ENCODE data around the gene CTXN2.

CTXN2 gene

DNA sequence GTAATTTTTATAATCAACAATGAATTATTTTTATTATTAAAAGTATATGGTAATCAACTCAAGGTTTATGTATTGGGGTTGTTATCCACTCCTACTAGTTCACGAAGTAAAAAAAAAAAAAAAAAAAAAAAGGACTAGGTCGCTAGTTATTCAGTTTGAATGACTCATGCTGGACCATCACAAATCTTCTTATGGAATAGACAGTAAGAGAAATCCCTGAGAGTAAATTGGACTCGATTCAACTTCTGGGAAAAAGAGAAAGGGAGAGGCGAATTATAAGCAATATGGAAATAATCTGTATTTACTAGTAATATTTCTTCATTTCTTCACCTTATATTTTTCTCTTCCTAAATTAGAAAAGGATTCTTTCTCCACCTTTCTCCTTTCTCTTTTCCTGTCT is 15.4 kb upstream of the CTXN2 start:
- Histone ChIP-seq H3K9me3 (ENCODE audit: control insufficient read depth in 2 of 2, low read length in 2 of 2) (no peaks in the 10 kb centered on the region), H3K27ac (ENCODE audit: low read depth in 2 of 2, low read length in 2 of 2) (no peak overlapping the region), H3K36me3 (ENCODE audit: control insufficient read depth in 2 of 2, insufficient read depth in 2 of 2, low read length in 2 of 2) (no peaks in the 10 kb centered on the region), H3K4me3 (ENCODE audit: low read length in 2 of 2) (no peak overlapping the region), H3K27me3 (ENCODE audit: control insufficient read depth in 2 of 2, insufficient read depth in 2 of 2, low read length in 2 of 2) (no peaks in the 10 kb centered on the region), H3K9ac (ENCODE audit: low read depth in 1 of 2, low read length in 2 of 2) (no peak overlapping the region), H3K4me1 (ENCODE audit: control insufficient read depth in 2 of 2, insufficient read depth in 2 of 2, low read length in 2 of 2) (no peaks in the 10 kb centered on the region)

DNA sequence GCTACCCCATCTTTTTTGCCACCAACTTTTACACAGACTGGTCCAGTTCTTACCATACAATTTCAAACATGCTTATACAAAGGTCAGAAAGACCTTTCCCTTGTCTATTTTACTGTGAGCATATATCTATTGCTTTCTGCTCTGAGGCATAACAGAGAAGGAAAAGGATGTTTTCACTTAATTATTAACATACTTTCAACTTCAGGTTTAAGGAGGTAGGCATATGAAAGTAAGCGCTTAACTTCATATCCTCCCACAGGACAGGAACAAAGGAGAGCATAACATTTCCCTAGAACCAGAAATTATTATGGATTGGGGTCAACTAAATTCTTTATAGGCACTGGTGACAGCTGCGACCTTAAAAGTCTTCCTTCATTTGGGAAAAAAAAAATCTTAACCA is 14.5 kb upstream of the CTXN2 start:
- H3K36me3 ChIP-seq (ENCODE audit: control insufficient read depth in 2 of 2, insufficient read depth in 2 of 2, low read length in 2 of 2): no peaks in the 10 kb centered on the region
- no peaks in the 10 kb centered on the region for H3K27me3 ChIP-seq (ENCODE audit: control insufficient read depth in 2 of 2, insufficient read depth in 2 of 2, low read length in 2 of 2)
- peak overlapping the region in 1 of 2 donors; percentile 65 for H3K9ac ChIP-seq (ENCODE audit: low read depth in 1 of 2, low read length in 2 of 2)
- no peaks in the 10 kb centered on the region for H3K9me3 ChIP-seq (ENCODE audit: control insufficient read depth in 2 of 2, low read length in 2 of 2)
- H3K4me1 ChIP-seq (ENCODE audit: control insufficient read depth in 2 of 2, insufficient read depth in 2 of 2, low read length in 2 of 2): no peaks in the 10 kb centered on the region
- no peak overlapping the region for H3K27ac ChIP-seq (ENCODE audit: low read depth in 2 of 2, low read length in 2 of 2)
- H3K4me3 ChIP-seq (ENCODE audit: low read length in 2 of 2): peak overlapping the region in 1 of 2 donors; percentile 70

DNA sequence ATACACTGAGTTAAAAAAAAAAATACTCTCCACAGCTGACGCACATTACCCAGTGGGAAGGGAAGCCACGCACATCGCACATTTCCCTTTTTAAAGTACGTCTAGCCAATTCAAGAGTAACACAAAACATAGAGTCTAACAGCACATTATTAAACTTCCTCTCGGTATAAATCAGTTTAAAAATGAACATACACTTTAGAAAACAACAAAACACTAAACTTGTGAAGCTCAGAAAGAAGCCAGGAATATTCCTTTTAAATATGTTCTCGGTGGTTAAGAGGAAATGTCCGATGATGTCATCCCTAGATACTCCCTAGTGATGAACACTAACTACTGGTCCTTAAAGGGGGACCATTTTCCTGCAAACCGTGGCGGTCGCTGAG is 14.1 kb upstream of the CTXN2 start:
- Histone ChIP-seq H3K9ac (ENCODE audit: low read depth in 1 of 2, low read length in 2 of 2) (peak overlapping the region in 1 of 2 donors; percentile 65), H3K36me3 (ENCODE audit: control insufficient read depth in 2 of 2, insufficient read depth in 2 of 2, low read length in 2 of 2) (no peaks in the 10 kb centered on the region), H3K9me3 (ENCODE audit: control insufficient read depth in 2 of 2, low read length in 2 of 2) (no peaks in the 10 kb centered on the region), H3K4me3 (ENCODE audit: low read length in 2 of 2) (peak overlapping the region; percentile 68 to 70), H3K27ac (ENCODE audit: low read depth in 2 of 2, low read length in 2 of 2) (peak overlapping the region; percentile 45 to 55), H3K4me1 (ENCODE audit: control insufficient read depth in 2 of 2, insufficient read depth in 2 of 2, low read length in 2 of 2) (no peaks in the 10 kb centered on the region), H3K27me3 (ENCODE audit: control insufficient read depth in 2 of 2, insufficient read depth in 2 of 2, low read length in 2 of 2) (no peaks in the 10 kb centered on the region)

DNA sequence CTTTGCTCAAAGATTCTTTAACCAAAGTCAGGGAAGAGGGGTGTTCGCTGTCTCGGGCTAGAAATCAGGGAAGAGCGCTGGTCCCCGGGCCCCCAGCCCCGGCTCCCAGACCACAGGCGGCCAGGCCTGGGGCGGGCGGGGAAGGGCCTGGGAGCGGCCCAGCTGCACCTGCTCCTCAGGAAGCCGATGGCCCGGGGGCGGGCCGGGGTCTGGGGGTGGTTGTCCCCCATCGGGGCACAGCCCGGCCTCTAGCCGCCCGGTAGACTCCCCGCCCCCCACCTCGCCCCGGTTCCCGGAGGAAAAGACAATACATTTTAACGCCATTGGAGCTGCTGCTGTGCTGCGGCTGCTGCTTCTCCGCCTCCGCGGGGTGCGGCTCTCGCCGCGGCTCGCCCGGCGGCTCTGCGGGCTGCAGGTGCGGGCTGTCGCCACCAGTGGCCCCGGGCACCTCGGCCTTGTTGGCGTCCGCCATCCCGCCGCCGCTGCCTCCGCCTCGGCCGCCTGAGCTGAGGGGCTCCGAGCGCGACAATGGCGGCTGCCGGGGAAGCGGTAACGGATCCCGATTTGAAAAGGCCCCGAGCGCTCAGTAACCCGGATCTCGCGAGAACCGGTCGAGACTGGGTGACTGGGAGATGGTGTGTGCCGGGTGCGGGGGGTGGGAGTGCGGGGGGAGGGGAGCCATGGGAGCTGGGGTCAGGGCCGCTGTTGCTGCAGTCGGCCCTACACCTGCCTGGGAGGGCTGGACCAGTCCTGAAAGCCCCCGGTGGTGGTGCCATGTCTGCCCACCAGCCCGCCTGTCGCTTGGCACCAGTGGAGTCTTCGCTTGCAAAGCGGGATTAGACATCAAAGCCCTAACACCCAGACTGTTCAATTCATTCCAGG is 13.5 kb upstream of the CTXN2 start, which contains the start of gene MYEF2:
TSS of gene MYEF2 (minus strand) at position 530 of the 882 bp plus-strand sequence. CDS start at position 472, 58 bp downstream.
- peak within 1 kb of the TSS in 1 of 2 donors; percentile 65 for H3K9ac ChIP-seq (ENCODE audit: low read depth in 1 of 2, low read length in 2 of 2)

DNA sequence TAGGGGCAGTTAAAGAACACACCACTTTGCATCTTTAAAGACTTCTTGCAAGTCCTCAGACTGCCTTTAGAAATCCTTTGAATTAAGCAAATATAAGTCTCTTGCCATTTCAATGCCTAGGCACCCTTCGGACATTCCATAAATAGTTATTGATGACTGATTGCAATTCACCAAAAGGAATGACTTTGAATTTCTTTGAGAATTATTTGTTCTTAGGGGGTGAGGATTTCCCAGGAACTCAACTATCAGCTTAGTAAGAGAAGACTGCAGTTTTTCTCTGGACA is 12.9 kb upstream of the CTXN2 start:
- H3K4me1 ChIP-seq (ENCODE audit: control insufficient read depth in 2 of 2, insufficient read depth in 2 of 2, low read length in 2 of 2): no peaks in the 10 kb centered on the region
- no peak overlapping the region for H3K27ac ChIP-seq (ENCODE audit: low read depth in 2 of 2, low read length in 2 of 2)
- peak overlapping the region; percentile 51 to 68 for H3K4me3 ChIP-seq (ENCODE audit: low read length in 2 of 2)
- no peaks in the 10 kb centered on the region for H3K36me3 ChIP-seq (ENCODE audit: control insufficient read depth in 2 of 2, insufficient read depth in 2 of 2, low read length in 2 of 2)
- H3K9me3 ChIP-seq (ENCODE audit: control insufficient read depth in 2 of 2, low read length in 2 of 2): no peaks in the 10 kb centered on the region
- no peaks in the 10 kb centered on the region for H3K27me3 ChIP-seq (ENCODE audit: control insufficient read depth in 2 of 2, insufficient read depth in 2 of 2, low read length in 2 of 2)
- no peak overlapping the region for H3K9ac ChIP-seq (ENCODE audit: low read depth in 1 of 2, low read length in 2 of 2)

More for the DNA sequence above, 13.5 kb upstream of the CTXN2 start, which contains the start of gene MYEF2:
- no peaks in the 10 kb centered on the region for H3K36me3 ChIP-seq (ENCODE audit: control insufficient read depth in 2 of 2, insufficient read depth in 2 of 2, low read length in 2 of 2)
- no peaks in the 10 kb centered on the region for H3K9me3 ChIP-seq (ENCODE audit: control insufficient read depth in 2 of 2, low read length in 2 of 2)
- peak within 1 kb of the TSS; percentile 45 to 55 for H3K27ac ChIP-seq (ENCODE audit: low read depth in 2 of 2, low read length in 2 of 2)
- peak within 1 kb of the TSS; percentile 68 to 70 for H3K4me3 ChIP-seq (ENCODE audit: low read length in 2 of 2)
- no peaks in the 10 kb centered on the region for H3K27me3 ChIP-seq (ENCODE audit: control insufficient read depth in 2 of 2, insufficient read depth in 2 of 2, low read length in 2 of 2)
- H3K4me1 ChIP-seq (ENCODE audit: control insufficient read depth in 2 of 2, insufficient read depth in 2 of 2, low read length in 2 of 2): no peaks in the 10 kb centered on the region

DNA sequence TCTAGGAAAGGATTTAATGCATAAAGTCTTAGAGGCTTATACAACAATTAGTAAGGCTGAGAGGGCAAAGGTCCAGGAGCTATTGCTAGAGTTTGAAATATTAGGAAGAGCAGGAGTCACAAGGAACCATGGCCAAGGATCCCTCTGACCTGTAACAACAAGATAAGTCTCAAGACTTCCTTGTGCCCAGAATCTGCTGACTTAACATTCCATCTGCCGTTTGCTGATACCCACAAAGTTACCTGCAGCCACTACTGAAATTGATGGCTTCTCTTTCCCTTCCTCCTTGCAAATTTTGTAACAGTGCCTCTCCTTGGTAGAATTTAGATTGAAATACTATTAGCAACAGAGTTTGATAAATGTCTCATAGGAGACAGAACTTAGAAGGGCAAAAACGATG is 8.7 kb upstream of the CTXN2 start:
- Histone ChIP-seq H3K9me3 (ENCODE audit: control insufficient read depth in 2 of 2, low read length in 2 of 2) (no peaks in the 10 kb centered on the region), H3K27me3 (ENCODE audit: control insufficient read depth in 2 of 2, insufficient read depth in 2 of 2, low read length in 2 of 2) (no peaks in the 10 kb centered on the region), H3K4me3 (ENCODE audit: low read length in 2 of 2) (no peak overlapping the region), H3K4me1 (ENCODE audit: control insufficient read depth in 2 of 2, insufficient read depth in 2 of 2, low read length in 2 of 2) (no peaks in the 10 kb centered on the region), H3K9ac (ENCODE audit: low read depth in 1 of 2, low read length in 2 of 2) (no peak overlapping the region), H3K27ac (ENCODE audit: low read depth in 2 of 2, low read length in 2 of 2) (no peak overlapping the region), H3K36me3 (ENCODE audit: control insufficient read depth in 2 of 2, insufficient read depth in 2 of 2, low read length in 2 of 2) (no peaks in the 10 kb centered on the region)

DNA sequence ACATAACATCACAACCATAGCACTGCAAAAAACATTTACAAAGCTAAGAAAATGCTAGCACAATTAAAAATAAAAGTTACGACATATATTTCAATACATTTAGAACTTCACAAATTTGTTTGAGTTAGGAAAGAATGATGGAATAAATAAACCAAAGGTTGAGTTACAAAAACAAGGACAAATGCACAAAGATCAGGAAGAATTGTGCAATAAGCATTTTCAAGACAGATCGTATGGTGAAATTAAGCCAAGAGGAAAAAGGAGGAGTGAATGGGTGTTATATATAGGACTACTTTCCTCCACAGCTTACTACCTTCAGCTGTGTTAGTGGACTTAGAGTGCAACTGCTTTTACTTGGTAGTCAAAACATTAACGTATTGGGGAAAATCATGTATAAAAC is 5.9 kb upstream of the CTXN2 start:
- Histone ChIP-seq H3K27me3 (ENCODE audit: control insufficient read depth in 2 of 2, insufficient read depth in 2 of 2, low read length in 2 of 2) (peaks cover 0 to 2% of the 10 kb centered on the region in 2 donors), H3K36me3 (ENCODE audit: control insufficient read depth in 2 of 2, insufficient read depth in 2 of 2, low read length in 2 of 2) (no peaks in the 10 kb centered on the region), H3K9ac (ENCODE audit: low read depth in 1 of 2, low read length in 2 of 2) (no peak overlapping the region)

DNA sequence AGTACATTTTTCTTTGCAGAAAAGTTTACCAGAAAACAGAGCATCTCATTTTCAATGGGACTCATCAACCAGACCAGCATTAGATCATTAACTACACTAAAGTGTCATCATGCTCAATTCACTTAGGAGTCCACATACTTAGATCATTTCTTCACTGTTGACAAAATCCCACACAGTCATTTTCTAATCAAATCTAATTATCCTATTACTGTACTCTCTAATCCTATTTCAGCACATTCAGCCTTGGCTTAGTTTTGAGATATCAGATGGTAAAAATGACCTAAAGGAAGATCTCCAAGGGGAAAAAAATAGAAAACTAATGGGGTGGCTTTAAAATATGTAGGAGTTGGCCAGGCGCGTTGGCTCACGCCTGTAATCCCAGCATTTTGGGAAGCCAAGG is 5.2 kb upstream of the CTXN2 start:
- no peak overlapping the region for H3K4me3 ChIP-seq (ENCODE audit: low read length in 2 of 2)
- H3K9ac ChIP-seq (ENCODE audit: low read depth in 1 of 2, low read length in 2 of 2): no peak overlapping the region
- H3K27ac ChIP-seq (ENCODE audit: low read depth in 2 of 2, low read length in 2 of 2): no peak overlapping the region
- peaks cover 0 to 3% of the 10 kb centered on the region in 2 donors for H3K4me1 ChIP-seq (ENCODE audit: control insufficient read depth in 2 of 2, insufficient read depth in 2 of 2, low read length in 2 of 2)
- no peaks in the 10 kb centered on the region for H3K36me3 ChIP-seq (ENCODE audit: control insufficient read depth in 2 of 2, insufficient read depth in 2 of 2, low read length in 2 of 2)
- peaks cover 0 to 2% of the 10 kb centered on the region in 2 donors for H3K27me3 ChIP-seq (ENCODE audit: control insufficient read depth in 2 of 2, insufficient read depth in 2 of 2, low read length in 2 of 2)
- H3K9me3 ChIP-seq (ENCODE audit: control insufficient read depth in 2 of 2, low read length in 2 of 2): peaks cover 0 to 3% of the 10 kb centered on the region in 2 donors

More for the DNA sequence above, 5.9 kb upstream of the CTXN2 start:
- no peaks in the 10 kb centered on the region for H3K4me1 ChIP-seq (ENCODE audit: control insufficient read depth in 2 of 2, insufficient read depth in 2 of 2, low read length in 2 of 2)
- H3K4me3 ChIP-seq (ENCODE audit: low read length in 2 of 2): no peak overlapping the region
- peaks cover 0 to 3% of the 10 kb centered on the region in 2 donors for H3K9me3 ChIP-seq (ENCODE audit: control insufficient read depth in 2 of 2, low read length in 2 of 2)
- H3K27ac ChIP-seq (ENCODE audit: low read depth in 2 of 2, low read length in 2 of 2): no peak overlapping the region

DNA sequence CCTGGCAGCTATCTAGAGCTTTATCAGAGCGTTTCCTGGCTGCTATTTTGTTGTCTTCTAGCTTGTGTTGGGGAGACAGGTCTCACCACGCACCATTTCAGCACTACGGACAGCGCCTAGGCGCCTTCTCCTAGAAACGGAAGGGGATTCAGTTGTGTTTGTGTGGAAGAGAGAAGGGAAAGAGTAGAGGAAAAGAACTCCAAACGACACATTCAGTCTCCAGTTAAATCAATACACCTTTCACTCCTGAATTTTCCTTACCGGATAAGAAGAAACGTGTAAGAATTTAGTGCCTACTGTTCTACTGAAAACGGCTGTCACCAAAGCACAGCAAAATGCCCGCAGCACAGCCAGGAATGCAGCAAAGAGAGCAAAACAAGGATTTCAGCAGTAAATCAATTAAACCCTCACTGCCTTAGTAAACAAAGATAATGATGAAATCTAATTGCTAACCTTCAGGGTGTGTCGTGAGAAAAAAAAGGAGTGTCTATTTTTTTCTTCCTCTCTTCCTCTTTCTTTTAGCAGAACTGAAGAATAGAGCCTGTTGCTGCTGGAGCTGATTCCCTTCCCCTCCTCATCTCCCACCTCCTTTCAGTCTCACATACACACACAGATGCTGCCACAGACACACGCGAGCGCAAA is 412 bp upstream of the CTXN2 start:
- H3K4me1 ChIP-seq (ENCODE audit: control insufficient read depth in 2 of 2, insufficient read depth in 2 of 2, low read length in 2 of 2): peaks cover 0 to 7% of the 10 kb centered on the region in 2 donors
- H3K4me3 ChIP-seq (ENCODE audit: low read length in 2 of 2): peak overlapping the region; percentile 57 to 64
- H3K27me3 ChIP-seq (ENCODE audit: control insufficient read depth in 2 of 2, insufficient read depth in 2 of 2, low read length in 2 of 2): peaks cover 0 to 5% of the 10 kb centered on the region in 2 donors
- H3K9me3 ChIP-seq (ENCODE audit: control insufficient read depth in 2 of 2, low read length in 2 of 2): peaks cover 0 to 3% of the 10 kb centered on the region in 2 donors
- no peak overlapping the region for H3K9ac ChIP-seq (ENCODE audit: low read depth in 1 of 2, low read length in 2 of 2)
- H3K36me3 ChIP-seq (ENCODE audit: control insufficient read depth in 2 of 2, insufficient read depth in 2 of 2, low read length in 2 of 2): no peaks in the 10 kb centered on the region
- H3K27ac ChIP-seq (ENCODE audit: low read depth in 2 of 2, low read length in 2 of 2): no peak overlapping the region

DNA sequence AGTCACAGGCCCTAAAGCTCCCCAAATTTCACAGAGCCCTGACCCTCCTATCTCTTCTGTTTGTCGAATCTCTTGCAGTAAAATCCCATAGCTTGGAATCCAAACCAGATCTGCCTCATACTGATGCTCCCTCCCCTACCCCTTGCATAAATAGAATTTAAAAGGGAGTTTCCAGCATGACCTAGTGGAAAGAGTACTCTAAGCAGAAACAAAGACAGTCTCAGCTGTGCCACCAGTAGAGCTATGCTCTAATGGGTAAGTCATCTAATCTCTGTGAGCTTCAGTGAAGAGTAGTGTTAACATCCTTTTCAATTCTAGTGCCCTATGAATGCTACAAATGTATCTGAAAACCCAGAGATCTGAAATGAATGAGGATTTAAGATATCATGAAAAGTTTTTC is 10.6 kb downstream of the CTXN2 start:
- no peak overlapping the region for H3K9ac ChIP-seq (ENCODE audit: low read depth in 1 of 2, low read length in 2 of 2)
- peaks cover 0 to 5% of the 10 kb centered on the region in 2 donors for H3K27me3 ChIP-seq (ENCODE audit: control insufficient read depth in 2 of 2, insufficient read depth in 2 of 2, low read length in 2 of 2)
- H3K9me3 ChIP-seq (ENCODE audit: control insufficient read depth in 2 of 2, low read length in 2 of 2): no peaks in the 10 kb centered on the region
- H3K4me1 ChIP-seq (ENCODE audit: control insufficient read depth in 2 of 2, insufficient read depth in 2 of 2, low read length in 2 of 2): no peaks in the 10 kb centered on the region
- no peaks in the 10 kb centered on the region for H3K36me3 ChIP-seq (ENCODE audit: control insufficient read depth in 2 of 2, insufficient read depth in 2 of 2, low read length in 2 of 2)
- no peak overlapping the region for H3K27ac ChIP-seq (ENCODE audit: low read depth in 2 of 2, low read length in 2 of 2)
- H3K4me3 ChIP-seq (ENCODE audit: low read length in 2 of 2): no peak overlapping the region

Data from mucosa of rectum (tissue), 2 donors.